Activated CD4-positive, alpha-beta T cell treated with anti-CD3 and anti-CD28 coated beads for 24 hours (primary cell): ENCODE results near the gene VPS13D.

Experiments
- DNase-seq, 2 donors: peaks; one replicate each; pipeline ENCODE4 v3.0.0-alpha.2; 2020; ENCODE audit warnings: low read depth in 2 of 2

The VPS13D gene

DNA sequence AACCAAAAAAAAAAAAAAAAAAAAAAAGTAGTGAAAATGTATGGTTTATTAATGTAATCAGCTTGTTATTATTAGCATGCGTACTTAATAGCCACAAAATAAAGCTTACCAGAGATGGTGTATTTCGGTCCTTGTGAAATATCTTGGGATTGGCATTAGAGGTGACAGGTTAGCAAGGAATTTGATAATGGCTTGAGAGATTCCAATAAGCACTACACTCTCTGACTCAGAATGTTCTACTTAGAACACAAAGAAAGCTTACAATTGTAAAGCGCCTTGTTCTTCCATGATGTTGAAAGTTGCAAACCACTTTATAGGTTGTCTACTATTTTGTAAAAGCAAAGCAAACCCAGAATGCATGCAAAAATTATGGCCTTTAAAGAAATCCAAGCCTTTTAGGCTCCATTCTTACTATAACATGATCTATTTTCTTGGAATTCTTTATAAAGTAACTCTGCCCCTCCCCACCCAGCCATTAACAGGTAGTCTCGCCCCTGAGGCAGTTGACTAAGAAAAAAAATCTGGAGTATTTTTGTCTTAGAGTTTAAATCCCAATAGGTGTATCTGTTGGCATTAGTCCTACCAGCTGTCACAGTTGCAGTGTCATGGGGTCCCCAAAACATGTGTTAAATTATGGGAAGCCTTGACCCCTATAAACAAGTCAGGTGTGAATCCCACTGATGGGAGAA, 259.0 kb downstream of the VPS13D start:
- DNase-seq, result no peak

DNA sequence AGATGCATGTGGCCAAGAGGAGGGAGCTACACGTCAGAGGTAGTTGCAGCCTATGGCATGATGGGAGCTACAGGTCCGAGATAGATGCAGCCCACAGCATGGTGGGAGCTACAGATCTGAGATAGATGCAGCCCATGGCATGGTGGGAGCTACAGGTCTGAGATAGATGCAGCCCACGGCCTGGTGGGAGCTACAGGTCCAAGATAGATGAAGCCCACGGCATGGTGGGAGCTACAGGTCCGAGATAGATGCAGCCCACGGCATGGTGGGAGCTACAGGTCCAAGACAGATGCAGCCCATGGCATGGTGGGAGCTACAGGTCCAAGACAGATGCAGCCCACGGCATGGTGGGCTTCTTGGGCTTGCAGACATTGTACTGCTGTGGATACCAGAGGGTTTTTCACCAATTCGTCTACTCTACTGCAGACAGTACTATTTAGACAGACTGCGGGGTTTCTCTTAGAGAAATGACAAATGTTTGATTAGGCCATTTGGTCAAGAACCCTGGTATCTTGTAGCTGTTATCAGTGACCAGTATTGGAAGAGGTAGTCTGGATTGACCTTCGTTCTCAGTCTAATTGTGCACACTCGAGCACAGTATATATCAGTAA, 260.8 kb downstream of the VPS13D start:
- no peak for DNase-seq

GRCh38 chr1:12491656-12492055, 261.8 kb downstream of the VPS13D start:
- no peak for DNase-seq

- no peak for DNase-seq
Observed at GRCh38 chr1:12495725-12496124, 265.9 kb downstream of the VPS13D start.

DNA sequence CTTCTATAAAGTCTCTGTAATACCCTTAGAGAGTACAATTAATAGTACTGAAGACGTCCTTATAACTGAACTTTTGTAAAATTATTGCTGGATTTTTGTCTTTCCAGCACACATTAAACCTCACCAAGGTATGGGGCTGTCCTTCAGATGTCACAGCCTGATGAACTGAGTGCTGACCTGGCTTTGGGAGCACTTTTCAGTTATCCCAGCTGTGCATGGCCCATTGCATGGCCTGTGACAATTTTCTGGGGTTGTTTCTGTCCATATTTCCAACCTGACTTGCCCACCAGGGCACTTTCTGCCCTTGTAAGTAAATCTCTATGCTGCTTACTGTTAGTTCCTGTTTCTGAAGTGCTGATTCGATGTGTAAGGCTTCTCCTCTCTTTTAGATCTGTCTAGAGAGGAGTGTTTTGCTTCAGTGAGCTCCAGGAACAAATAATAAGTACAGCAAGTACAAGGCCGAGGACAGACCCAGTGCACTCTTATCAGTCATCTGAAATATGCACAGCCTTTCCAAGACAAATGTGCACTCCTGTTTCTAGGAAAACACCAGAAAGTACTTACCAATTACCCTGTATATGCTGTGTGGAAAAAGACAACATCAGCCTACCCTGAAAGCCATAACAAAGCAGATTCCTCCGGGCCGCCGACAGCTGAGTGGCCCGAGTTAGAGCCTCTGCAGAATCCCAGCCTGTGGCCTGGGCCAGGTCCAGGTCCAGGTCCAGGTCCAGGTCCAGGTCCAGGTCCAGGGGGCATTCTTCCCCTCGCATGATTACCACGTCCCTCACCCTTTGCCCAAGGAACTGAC, 266.5 kb downstream of the VPS13D start:
- DNase-seq, result no peak

DNA sequence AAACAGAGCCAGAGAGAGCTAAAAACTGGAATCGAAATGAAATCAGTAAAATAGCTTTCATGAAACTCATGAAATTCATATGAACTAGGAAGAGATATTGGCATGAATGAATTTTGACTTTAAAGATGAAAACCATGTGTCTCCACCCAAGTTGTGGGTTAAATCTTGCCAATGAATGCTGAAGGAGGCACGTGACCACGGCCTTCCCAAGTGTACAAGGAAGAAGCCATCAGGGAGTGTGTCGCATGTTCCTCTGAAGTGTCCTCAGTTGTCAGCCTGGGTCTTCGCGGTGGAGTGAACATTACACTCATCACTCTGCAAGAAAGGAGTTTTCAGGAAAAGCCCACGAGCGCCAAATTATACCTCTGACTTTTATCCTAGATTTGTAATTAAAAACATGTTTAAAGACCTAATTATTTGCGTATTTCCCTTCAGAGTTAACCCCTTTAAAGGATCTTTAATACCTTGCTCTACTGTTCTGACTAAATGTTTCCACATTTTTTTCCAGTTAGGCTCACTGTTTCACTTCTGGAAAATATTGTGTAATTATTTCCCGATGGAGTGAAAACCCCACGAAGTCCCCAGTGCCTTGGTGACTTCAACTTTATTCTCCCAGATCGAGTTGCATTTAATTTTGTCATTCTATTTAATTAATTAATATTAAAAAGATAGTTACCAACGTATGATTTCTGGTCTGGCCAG, 269.9 kb downstream of the VPS13D start:
- no peak for DNase-seq

DNA sequence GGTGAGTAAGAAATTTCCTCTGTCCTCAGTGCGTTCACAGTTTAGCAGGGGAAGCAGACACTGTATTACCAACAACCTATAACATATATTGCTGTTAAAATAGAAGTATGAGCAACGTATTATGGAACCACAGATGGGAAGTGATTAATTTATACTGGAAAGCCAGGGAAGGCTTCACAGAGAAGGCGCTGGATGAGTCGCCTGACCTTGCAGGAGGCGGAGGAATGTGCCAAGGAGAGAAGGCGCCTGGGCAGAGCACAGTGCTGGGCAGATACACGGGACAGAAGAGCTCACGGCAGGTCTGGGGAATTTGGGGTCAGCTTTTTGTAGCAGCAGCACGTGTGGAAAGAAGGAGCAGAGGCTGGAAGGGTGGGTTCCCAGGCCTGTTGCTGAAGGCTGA, 271.8 kb downstream of the VPS13D start:
- no peak for DNase-seq

GRCh38 chr1:12502336-12503109, 272.7 kb downstream of the VPS13D start:
- no peak for DNase-seq

- DNase-seq, result no peak
Observed at GRCh38 chr1:12503709-12504108, 273.9 kb downstream of the VPS13D start.

GRCh38 chr1:12504601-12505000, 274.8 kb downstream of the VPS13D start:
- no peak for DNase-seq

DNA sequence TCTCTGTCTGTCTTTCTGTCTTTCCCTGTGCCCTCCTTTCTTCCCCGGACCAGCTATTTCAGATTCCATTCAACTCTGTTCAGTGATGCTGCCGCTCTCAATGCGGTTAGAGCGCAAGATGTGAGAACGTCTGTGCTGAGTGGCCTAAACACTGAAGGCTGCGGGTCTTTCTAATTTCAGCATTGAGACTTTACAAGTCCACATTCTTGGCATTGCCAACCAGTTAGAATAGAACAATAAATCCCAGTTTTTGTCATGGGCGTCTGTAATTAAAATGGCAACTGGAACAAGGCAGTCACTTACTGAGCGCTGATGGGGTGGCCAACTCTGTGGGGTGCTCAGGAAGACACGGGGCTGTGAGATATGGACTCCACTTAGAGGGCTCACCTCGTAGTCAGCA, 275.4 kb downstream of the VPS13D start:
- no peak for DNase-seq

GRCh38 chr1:12505639-12506280, 275.9 kb downstream of the VPS13D start:
- DNase-seq, result no peak

DNA sequence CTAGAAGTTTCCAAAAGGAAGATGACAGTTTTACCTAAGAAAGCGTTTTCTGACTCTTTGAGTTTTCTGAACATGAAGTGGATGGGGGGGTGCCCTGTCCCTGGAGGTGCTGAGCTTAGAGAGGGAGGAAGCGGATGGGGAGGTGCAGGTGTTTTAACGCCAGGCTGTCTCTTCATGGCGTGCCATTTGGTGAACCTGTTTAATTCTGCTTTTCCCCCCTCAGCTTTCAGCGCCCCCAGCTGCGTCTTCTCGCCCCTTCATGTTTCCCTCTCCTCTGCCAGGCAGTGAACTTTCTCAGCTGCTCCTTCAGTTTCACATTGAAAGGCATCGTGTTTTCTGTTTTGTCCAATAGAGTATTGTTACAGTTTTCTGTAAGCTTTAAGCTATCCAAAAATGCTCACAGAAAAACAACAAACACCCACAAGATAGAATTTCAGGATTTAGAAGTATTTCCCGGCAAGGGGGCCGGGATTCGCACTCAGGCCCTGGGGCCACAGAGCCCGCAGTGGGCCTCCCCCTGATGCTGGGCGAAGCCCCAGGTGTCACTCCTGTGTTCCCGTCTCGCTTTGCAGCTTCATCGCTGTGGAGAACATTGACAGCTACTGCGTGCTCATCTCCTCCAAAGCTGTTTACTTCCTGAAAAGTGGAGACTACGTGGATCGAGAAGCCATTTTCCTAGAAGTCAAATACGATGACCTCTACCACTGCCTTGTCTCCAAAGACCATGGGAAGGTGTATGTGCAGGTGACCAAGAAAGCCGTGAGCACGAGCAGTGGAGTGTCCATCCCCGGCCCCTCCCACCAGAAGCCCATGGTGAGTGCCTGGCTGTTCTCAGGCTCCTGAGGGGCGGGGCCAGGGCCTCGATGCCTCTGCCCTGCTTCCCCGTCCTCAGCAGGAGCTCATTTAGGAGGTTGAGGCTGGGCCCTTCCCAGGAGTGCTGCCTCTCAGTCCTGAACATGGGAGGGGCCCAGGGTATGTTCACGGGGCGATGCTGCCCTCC, 276.8 kb downstream of the VPS13D start:
- no peak for DNase-seq

DNA sequence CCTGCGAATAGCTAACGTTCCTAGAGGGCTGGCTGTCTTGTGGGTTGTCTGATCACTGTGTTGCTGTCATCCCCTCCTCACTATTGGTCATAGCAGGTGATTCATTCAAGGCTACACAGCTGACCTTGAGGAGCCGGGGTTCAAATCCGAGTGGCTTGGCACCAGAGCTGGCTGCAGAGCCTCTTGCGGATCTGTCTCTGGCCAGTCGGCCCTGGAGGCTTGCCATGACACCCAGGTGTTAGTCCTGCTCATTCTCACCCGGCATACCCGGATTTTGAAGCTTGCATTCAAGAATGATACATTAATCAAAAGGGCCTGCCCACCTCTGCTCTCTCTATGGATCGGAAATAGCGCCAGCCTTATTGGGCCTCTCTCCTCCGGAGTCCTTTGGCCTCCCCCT, 277.8 kb downstream of the VPS13D start:
- no peak for DNase-seq

GRCh38 chr1:12508849-12509248, 279.0 kb downstream of the VPS13D start:
- DNase-seq, result no peak

GRCh38 chr1:12511128-12511484, 281.3 kb downstream of the VPS13D start:
- DNase-seq, result no peak

DNA sequence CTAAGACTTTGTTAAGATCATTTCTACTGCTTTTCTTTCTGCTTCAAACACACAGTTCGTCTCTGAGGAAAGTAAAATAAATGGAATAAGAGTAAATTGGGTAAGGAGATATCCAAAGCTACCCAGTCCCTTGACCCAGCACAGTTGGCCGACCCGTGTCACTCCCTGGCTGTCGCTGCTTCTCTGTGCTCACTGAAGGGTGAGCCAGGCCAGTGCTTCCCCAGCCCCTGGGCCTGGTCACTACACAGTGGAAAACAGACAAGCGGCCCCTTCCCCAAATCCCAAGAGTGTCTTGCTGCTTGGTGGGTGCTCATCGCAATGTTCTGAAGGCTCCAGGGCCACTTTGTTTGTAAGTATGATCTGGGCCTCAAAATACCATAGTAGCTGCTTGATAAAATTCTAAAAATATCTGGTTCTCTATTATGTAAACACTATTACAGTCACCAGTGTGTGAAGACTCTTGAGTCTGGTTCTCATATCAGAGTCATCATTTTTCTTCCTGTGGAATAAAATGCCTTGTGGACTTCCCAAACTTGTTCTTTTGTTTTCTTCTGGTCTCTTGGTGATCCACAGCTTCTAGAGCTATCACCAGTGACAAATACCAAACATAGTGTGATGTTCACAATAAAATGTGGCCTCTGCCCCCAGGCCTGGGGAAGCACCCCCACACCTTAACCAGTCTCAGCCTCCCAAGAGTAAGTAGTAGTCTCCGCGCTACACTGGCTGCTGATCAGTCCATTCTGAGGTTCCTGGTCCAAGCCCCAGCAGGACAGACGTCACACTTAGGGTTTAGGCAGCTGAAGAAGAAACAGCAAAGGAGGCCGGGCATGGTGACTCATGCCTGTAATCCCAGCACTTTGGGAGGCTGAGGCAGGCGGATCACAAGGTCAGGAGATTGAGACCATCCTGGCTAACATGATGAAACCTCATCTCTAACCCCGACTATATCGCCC, 282.0 kb downstream of the VPS13D start:
- DNase-seq, result no peak

GRCh38 chr1:12513181-12513580, 283.4 kb downstream of the VPS13D start:
- no peak for DNase-seq

GRCh38 chr1:12514590-12514989, 284.8 kb downstream of the VPS13D start:
- no peak for DNase-seq
